ENCODE results near the gene SLC7A14. TPM values are rescaled to one million over a fixed set of nuclear protein-coding genes. Genes with fewer than 3 reads are reported as not detected.

SLC7A14 gene
- total and polyA plus RNA-seq, 7 experiments from 2014 or later, result not detected

- H3K27ac Mint-ChIP-seq, result no peak overlapping the region
- no peaks in the 10 kb centered on the region for H3K36me3 Mint-ChIP-seq
- intact Hi-C loops (cut with micrococcal nuclease), result no loop called here
- Histone ChIP-seq H3K27me3 (ENCODE audit: control insufficient read depth in 2 of 2, insufficient read depth in 2 of 2, low read length in 2 of 2) (no peaks in the 10 kb centered on the region), H3K4me1 (ENCODE audit: control insufficient read depth in 2 of 2, insufficient read depth in 2 of 2, low read length in 2 of 2) (no peaks in the 10 kb centered on the region), H3K27ac (ENCODE audit: low read depth, low read length) (no peak overlapping the region), H3K36me3 (ENCODE audit: control insufficient read depth in 2 of 3, insufficient read depth in 3 of 3, low read length in 3 of 3) (no peaks in the 10 kb centered on the region), H3K9me3 (ENCODE audit: control insufficient read depth in 2 of 3, low read length in 3 of 3) (no peaks in the 10 kb centered on the region), H3K4me3 (ENCODE audit: low read length) (no peak overlapping the region)
- DNase-seq, result no peak
- no peak overlapping the region for H3K4me3 Mint-ChIP-seq
- ChIA-PET POLR2A (interaction anchor here (0.7 kb wide), 1 partner anchor 12 kb away, joined by 3 read pairs; no protein-coding TSS in a partner anchor), CTCF (interaction anchor here (0.5 kb wide), 1 partner anchor 51 kb away, joined by 3 read pairs; no protein-coding TSS in a partner anchor)
- ATAC-seq, result no peak
- peaks cover 0 to 16% (median 12%) of the 10 kb centered on the region in 5 donors for H3K27me3 Mint-ChIP-seq
- H3K9me3 Mint-ChIP-seq, result peaks cover 0 to 2% (median 0%) of the 10 kb centered on the region in 11 donors
- H3K4me1 Mint-ChIP-seq, result peaks cover 0 to 5% (median 0%) of the 10 kb centered on the region in 7 donors
Observed at GRCh38 chr3:170520996-170521395, 64.9 kb downstream of the SLC7A14 start.

DNA sequence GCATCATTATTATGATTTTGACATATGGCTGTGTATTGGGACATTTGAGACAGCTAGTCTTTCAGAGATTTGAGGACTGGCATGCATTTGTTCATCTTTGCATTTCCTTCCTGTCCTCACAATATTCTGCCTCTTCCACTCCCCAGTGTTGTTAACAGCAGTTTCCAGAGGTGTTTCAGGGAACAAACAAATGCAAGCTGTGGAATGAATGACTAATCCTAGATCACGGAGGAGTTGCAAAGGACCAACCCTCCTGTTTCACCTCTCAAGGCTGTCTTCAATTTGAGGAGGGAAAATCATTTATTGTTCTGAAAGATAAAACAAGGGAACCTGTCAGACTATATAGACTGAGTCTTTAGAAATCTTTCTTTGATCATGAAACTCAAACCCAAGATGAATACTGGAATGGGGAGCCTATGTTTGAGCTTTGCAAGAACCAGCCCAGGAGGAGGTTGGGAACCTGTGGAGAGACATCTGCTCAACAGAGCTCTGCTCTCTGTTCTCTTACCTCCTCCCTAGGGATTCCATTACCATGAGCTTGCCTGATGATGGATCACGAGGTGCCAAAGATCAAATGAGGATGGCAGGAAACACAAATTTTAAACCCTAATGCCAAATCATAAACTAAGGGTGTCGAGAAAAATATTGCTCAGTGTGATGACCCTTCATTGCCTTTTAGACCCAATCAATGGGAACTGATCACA is 68.5 kb downstream of the SLC7A14 start:
- no peak for ATAC-seq
- intact Hi-C loops (cut with micrococcal nuclease), result no loop called here
- CTCF ChIA-PET, result no interaction called here
- H3K9me3 ChIP-seq (ENCODE audit: control insufficient read depth in 2 of 3, low read length in 3 of 3), result no peaks in the 10 kb centered on the region
- H3K36me3 ChIP-seq (ENCODE audit: control insufficient read depth in 2 of 3, insufficient read depth in 3 of 3, low read length in 3 of 3), result no peaks in the 10 kb centered on the region
- H3K4me3 Mint-ChIP-seq, result no peak overlapping the region
- H3K27ac ChIP-seq (ENCODE audit: low read depth, low read length), result no peak overlapping the region
- POLR2A ChIA-PET, result no interaction called here
- H3K36me3 Mint-ChIP-seq, result no peaks in the 10 kb centered on the region
- H3K27ac Mint-ChIP-seq, result no peak overlapping the region
- no peak overlapping the region for H3K4me3 ChIP-seq (ENCODE audit: low read length)
- no peak for DNase-seq
- H3K27me3 Mint-ChIP-seq, result peaks cover 0 to 23% (median 16%) of the 10 kb centered on the region in 5 donors
- H3K9me3 Mint-ChIP-seq, result no peaks in the 10 kb centered on the region
- peaks cover 0 to 2% (median 0%) of the 10 kb centered on the region in 7 donors for H3K4me1 Mint-ChIP-seq
- H3K4me1 ChIP-seq (ENCODE audit: control insufficient read depth in 2 of 2, insufficient read depth in 2 of 2, low read length in 2 of 2), result no peaks in the 10 kb centered on the region
- no peaks in the 10 kb centered on the region for H3K27me3 ChIP-seq (ENCODE audit: control insufficient read depth in 2 of 2, insufficient read depth in 2 of 2, low read length in 2 of 2)

DNA sequence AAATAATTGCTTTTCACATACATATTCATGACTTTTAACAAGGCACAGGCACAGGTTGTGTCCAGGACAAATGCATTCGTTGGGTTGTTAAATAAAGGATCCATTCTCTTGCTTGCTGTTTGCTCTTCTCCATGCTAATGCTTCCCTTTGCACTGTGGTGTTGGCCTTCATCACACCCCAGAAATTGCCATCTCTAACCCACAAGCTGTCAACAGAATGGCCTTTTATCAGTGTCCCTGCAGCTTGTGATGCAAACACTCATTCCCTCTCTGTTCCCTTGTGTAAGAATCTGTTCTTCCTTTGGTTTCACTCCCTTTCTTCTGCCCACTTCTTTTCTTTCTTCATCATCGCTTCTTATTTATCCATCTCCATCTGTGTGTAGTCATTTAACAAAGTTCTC is 72.2 kb downstream of the SLC7A14 start:
- CTCF ChIA-PET, result no interaction called here

DNA sequence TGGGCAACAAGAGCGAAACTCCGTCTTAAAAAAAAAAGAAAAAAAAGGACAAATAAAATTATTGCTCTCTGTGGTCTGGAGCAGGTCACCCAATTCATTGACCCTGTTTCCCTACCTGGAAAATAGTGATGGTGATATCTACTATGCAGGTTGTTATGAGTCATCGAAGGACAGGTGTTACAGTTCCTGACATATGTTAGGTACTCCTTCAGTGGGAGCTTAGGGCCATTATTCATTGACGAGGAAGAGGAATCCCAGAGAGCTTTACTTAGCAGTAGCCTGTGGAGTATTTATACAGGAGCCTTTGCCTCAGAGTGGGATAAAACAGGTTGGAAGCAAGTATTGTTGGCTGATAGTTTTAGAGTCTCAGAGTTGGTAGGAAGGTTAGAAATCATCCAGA is 74.5 kb downstream of the SLC7A14 start:
- H3K4me3 Mint-ChIP-seq, result no peak overlapping the region
- Histone ChIP-seq H3K9me3 (ENCODE audit: control insufficient read depth in 2 of 3, low read length in 3 of 3) (no peaks in the 10 kb centered on the region), H3K36me3 (ENCODE audit: control insufficient read depth in 2 of 3, insufficient read depth in 3 of 3, low read length in 3 of 3) (no peaks in the 10 kb centered on the region), H3K27me3 (ENCODE audit: control insufficient read depth in 2 of 2, insufficient read depth in 2 of 2, low read length in 2 of 2) (no peaks in the 10 kb centered on the region), H3K4me1 (ENCODE audit: control insufficient read depth in 2 of 2, insufficient read depth in 2 of 2, low read length in 2 of 2) (no peaks in the 10 kb centered on the region), H3K27ac (ENCODE audit: low read depth, low read length) (no peak overlapping the region), H3K4me3 (ENCODE audit: low read length) (no peak overlapping the region)
- no peaks in the 10 kb centered on the region for H3K4me1 Mint-ChIP-seq
- no peak overlapping the region for H3K27ac Mint-ChIP-seq
- peaks cover 0 to 1% (median 0%) of the 10 kb centered on the region in 11 donors for H3K9me3 Mint-ChIP-seq
- ATAC-seq (no peak), DNase-seq (no peak)
- peaks cover 11 to 32% (median 16%) of the 10 kb centered on the region in 5 donors for H3K27me3 Mint-ChIP-seq
- H3K36me3 Mint-ChIP-seq, result no peaks in the 10 kb centered on the region
- ChIA-PET CTCF (no interaction called here), POLR2A (no interaction called here)
- intact Hi-C loops (cut with micrococcal nuclease), result no loop called here

More for the DNA sequence above, 72.2 kb downstream of the SLC7A14 start:
- H3K27ac Mint-ChIP-seq, result no peak overlapping the region
- no peak overlapping the region for H3K4me3 Mint-ChIP-seq
- ATAC-seq (no peak), DNase-seq (no peak)
- H3K27me3 Mint-ChIP-seq, result peaks cover 4 to 26% (median 20%) of the 10 kb centered on the region in 5 donors
- Histone ChIP-seq H3K36me3 (ENCODE audit: control insufficient read depth in 2 of 3, insufficient read depth in 3 of 3, low read length in 3 of 3) (no peaks in the 10 kb centered on the region), H3K27me3 (ENCODE audit: control insufficient read depth in 2 of 2, insufficient read depth in 2 of 2, low read length in 2 of 2) (no peaks in the 10 kb centered on the region), H3K4me1 (ENCODE audit: control insufficient read depth in 2 of 2, insufficient read depth in 2 of 2, low read length in 2 of 2) (no peaks in the 10 kb centered on the region), H3K9me3 (ENCODE audit: control insufficient read depth in 2 of 3, low read length in 3 of 3) (no peaks in the 10 kb centered on the region), H3K4me3 (ENCODE audit: low read length) (no peak overlapping the region), H3K27ac (ENCODE audit: low read depth, low read length) (no peak overlapping the region)
- H3K9me3 Mint-ChIP-seq, result no peaks in the 10 kb centered on the region
- POLR2A ChIA-PET, result no interaction called here
- peaks cover 0 to 2% (median 0%) of the 10 kb centered on the region in 7 donors for H3K4me1 Mint-ChIP-seq
- intact Hi-C loops (cut with micrococcal nuclease), result no loop called here
- H3K36me3 Mint-ChIP-seq, result no peaks in the 10 kb centered on the region

DNA sequence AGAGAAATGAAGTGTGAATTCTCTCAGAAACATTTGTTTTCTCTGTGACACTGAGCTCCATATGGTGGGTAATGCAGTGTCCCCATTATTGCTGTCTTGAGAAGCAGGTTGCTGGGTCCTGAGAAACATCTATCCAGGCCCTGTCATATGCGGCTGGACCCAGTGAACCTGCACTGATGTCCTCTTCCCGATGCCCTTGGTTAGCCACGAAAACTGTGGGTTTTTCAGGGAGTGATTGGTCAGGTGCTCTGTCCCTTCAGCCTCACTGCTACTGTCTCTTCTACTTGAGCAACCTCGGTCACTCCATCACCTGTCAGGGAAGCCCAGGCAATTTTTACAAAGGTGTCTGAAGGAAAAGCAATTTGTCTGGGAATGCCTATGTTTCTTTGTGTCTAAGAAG is 77.0 kb downstream of the SLC7A14 start:
- no peak overlapping the region for H3K27ac Mint-ChIP-seq
- peaks cover 0 to 1% (median 0%) of the 10 kb centered on the region in 11 donors for H3K9me3 Mint-ChIP-seq
- Histone ChIP-seq H3K27ac (ENCODE audit: low read depth, low read length) (no peak overlapping the region), H3K4me3 (ENCODE audit: low read length) (no peak overlapping the region), H3K9me3 (ENCODE audit: control insufficient read depth in 2 of 3, low read length in 3 of 3) (no peaks in the 10 kb centered on the region), H3K36me3 (ENCODE audit: control insufficient read depth in 2 of 3, insufficient read depth in 3 of 3, low read length in 3 of 3) (no peaks in the 10 kb centered on the region), H3K27me3 (ENCODE audit: control insufficient read depth in 2 of 2, insufficient read depth in 2 of 2, low read length in 2 of 2) (no peaks in the 10 kb centered on the region), H3K4me1 (ENCODE audit: control insufficient read depth in 2 of 2, insufficient read depth in 2 of 2, low read length in 2 of 2) (no peaks in the 10 kb centered on the region)
- DNase-seq (no peak), ATAC-seq (no peak)
- peaks cover 12 to 31% (median 14%) of the 10 kb centered on the region in 5 donors for H3K27me3 Mint-ChIP-seq
- H3K4me3 Mint-ChIP-seq, result no peak overlapping the region
- ChIA-PET POLR2A (no interaction called here), CTCF (no interaction called here)
- H3K4me1 Mint-ChIP-seq, result no peaks in the 10 kb centered on the region
- no peaks in the 10 kb centered on the region for H3K36me3 Mint-ChIP-seq
- intact Hi-C loops (cut with micrococcal nuclease), result no loop called here

DNA sequence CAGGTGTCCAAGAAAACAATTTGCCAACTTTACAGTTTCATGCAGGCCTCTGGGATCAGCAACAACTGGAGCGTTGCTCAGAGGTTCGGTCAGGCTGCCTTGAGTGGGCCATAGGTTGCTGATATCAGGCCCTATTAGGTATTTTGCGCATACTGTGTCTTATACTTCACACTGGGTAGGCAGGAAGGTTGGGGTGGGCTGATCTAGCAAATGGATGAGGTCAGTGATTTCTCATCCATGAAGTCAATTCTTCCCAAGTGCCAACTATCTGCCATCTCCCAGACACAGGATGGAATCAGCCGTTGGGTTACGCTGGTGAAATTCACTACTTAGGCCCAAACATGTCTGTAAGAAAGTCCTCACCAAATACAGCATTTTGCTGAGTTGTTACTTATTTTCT is 77.6 kb downstream of the SLC7A14 start:
- ATAC-seq (no peak), DNase-seq (no peak)
- no peak overlapping the region for H3K4me3 Mint-ChIP-seq
- Histone ChIP-seq H3K4me3 (ENCODE audit: low read length) (no peak overlapping the region), H3K27me3 (ENCODE audit: control insufficient read depth in 2 of 2, insufficient read depth in 2 of 2, low read length in 2 of 2) (no peaks in the 10 kb centered on the region), H3K9me3 (ENCODE audit: control insufficient read depth in 2 of 3, low read length in 3 of 3) (no peaks in the 10 kb centered on the region), H3K4me1 (ENCODE audit: control insufficient read depth in 2 of 2, insufficient read depth in 2 of 2, low read length in 2 of 2) (no peaks in the 10 kb centered on the region), H3K27ac (ENCODE audit: low read depth, low read length) (no peak overlapping the region), H3K36me3 (ENCODE audit: control insufficient read depth in 2 of 3, insufficient read depth in 3 of 3, low read length in 3 of 3) (no peaks in the 10 kb centered on the region)
- CTCF ChIA-PET, result interaction anchor here (0.7 kb wide), 1 partner anchor 10 kb away, joined by 3 read pairs; no protein-coding TSS in a partner anchor
- peaks cover 10 to 28% (median 14%) of the 10 kb centered on the region in 5 donors for H3K27me3 Mint-ChIP-seq
- intact Hi-C loops (cut with micrococcal nuclease), result no loop called here
- no peaks in the 10 kb centered on the region for H3K4me1 Mint-ChIP-seq
- H3K36me3 Mint-ChIP-seq, result no peaks in the 10 kb centered on the region
- POLR2A ChIA-PET, result no interaction called here
- H3K27ac Mint-ChIP-seq, result no peak overlapping the region
- H3K9me3 Mint-ChIP-seq, result peaks cover 0 to 1% (median 0%) of the 10 kb centered on the region in 11 donors

DNA sequence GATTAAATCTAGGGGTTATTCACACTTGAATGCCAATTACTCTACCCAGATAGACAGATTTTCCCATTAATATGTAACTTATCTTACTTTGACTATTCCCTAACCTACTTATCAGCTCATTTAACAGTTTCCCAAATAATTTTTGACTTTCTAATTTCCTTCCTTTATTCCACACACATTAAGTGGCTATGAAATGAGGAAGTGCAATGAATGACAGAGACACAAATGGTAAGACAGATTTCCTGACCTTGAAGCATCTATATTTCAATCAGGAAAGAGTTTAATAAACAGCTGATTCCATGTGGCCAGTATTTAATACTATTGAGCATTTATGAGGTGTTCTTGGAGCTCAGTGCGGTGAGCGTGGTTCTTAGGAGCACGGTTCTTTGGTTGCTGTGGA is 78.8 kb downstream of the SLC7A14 start:
- Histone ChIP-seq H3K27ac (ENCODE audit: low read depth, low read length) (no peak overlapping the region), H3K9me3 (ENCODE audit: control insufficient read depth in 2 of 3, low read length in 3 of 3) (no peaks in the 10 kb centered on the region), H3K36me3 (ENCODE audit: control insufficient read depth in 2 of 3, insufficient read depth in 3 of 3, low read length in 3 of 3) (no peaks in the 10 kb centered on the region), H3K4me1 (ENCODE audit: control insufficient read depth in 2 of 2, insufficient read depth in 2 of 2, low read length in 2 of 2) (no peaks in the 10 kb centered on the region), H3K27me3 (ENCODE audit: control insufficient read depth in 2 of 2, insufficient read depth in 2 of 2, low read length in 2 of 2) (no peaks in the 10 kb centered on the region), H3K4me3 (ENCODE audit: low read length) (no peak overlapping the region)
- Mint-ChIP-seq H3K9me3 (peaks cover 0 to 1% (median 0%) of the 10 kb centered on the region in 11 donors), H3K4me1 (no peaks in the 10 kb centered on the region), H3K27ac (no peak overlapping the region), H3K4me3 (no peak overlapping the region), H3K36me3 (no peaks in the 10 kb centered on the region), H3K27me3 (peaks cover 10 to 20% (median 15%) of the 10 kb centered on the region in 5 donors)
- ChIA-PET POLR2A (no interaction called here), CTCF (no interaction called here)
- DNase-seq (no peak), ATAC-seq (no peak)
- intact Hi-C loops (cut with micrococcal nuclease), result no loop called here
